H7 (cell line): Measurements from ENCODE around the gene ST8SIA6. TPM values are rescaled to one million over a fixed set of nuclear protein-coding genes. Genes with fewer than 3 reads are reported as not detected.
A peak's percentile ranks its signal among the peaks of the same experiment; 100 is the strongest.
"Not testable (repeated sequence)": the region's sequence is repeated elsewhere in the genome, so short reads cannot be mapped to it uniquely, and the experiment has no call there.

Source experiments
- DNase-seq: peaks from one replicate; pipeline ENCODE4 v3.0.0; 2012
- H3K27me3 ChIP-seq: 2 replicates; pipeline ENCODE4 v1.6.0; 2011; ENCODE audit warnings: mild to moderate bottlenecking, low read length; ENCODE audit not compliant: control insufficient read depth, insufficient read depth
- H3K36me3 ChIP-seq: replicated peaks from 2 replicates; pipeline ENCODE4 v1.5.1; 2011; ENCODE audit warnings: low read length; ENCODE audit not compliant: control insufficient read depth, insufficient read depth
- H3K4me3 ChIP-seq: 2 replicates; pipeline ENCODE4 v1.5.1; 2011; ENCODE audit warnings: low read depth, mild to moderate bottlenecking, control low read depth, low read length, moderate library complexity; ENCODE audit not compliant: insufficient read depth
- total RNA-seq: library from RNA; depleted of rRNA; stranded (reverse); fragments of >200 nt; shearing (Covaris generic); gene quantifications from 2 replicates; pipeline ENCODE4 v1.2.3, GENCODE V29; 2014; rRNA removed

Gene ST8SIA6
- 1.8 and 2.9 TPM in 2 replicates for total RNA-seq

- DNase-seq = peak; percentile 83
- Histone ChIP-seq H3K36me3 (no peaks in the 10 kb centered on the region; the same call in 1 of the 2 replicates), H3K4me3 (peak within 1 kb of the TSS; percentile 67), H3K27me3 (peaks cover 26% of the 10 kb centered on the region)
These were observed at the start of gene ST8SIA6 for GRCh38 chr10:17454161-17455014. TSS of gene ST8SIA6 (minus strand) at chr10:17454595. CDS start at chr10:17454255, 340 bp downstream.

- no peak for DNase-seq
- Histone ChIP-seq H3K36me3 (no peaks in the 10 kb centered on the region), H3K27me3 (no peaks in the 10 kb centered on the region)
These were observed 49.4 kb upstream of the ST8SIA6 start for GRCh38 chr10:17503795-17504194.

GRCh38 chr10:17502814-17503213 lies 48.4 kb upstream of the ST8SIA6 start:
- Histone ChIP-seq H3K36me3 (no peaks in the 10 kb centered on the region), H3K4me3 (no peak overlapping the region), H3K27me3 (no peaks in the 10 kb centered on the region)
- DNase-seq = no peak

More at GRCh38 chr10:17503795-17504194, 49.4 kb upstream of the ST8SIA6 start:
- H3K4me3 ChIP-seq = no peak overlapping the region

GRCh38 chr10:17499014-17499413 lies 44.6 kb upstream of the ST8SIA6 start:
- not testable (repeated sequence) for H3K27me3 ChIP-seq, H3K36me3 ChIP-seq, H3K4me3 ChIP-seq, DNase-seq

GRCh38 chr10:17497446-17498030 lies 43.1 kb upstream of the ST8SIA6 start:
- DNase-seq = no peak
- no peak overlapping the region for H3K4me3 ChIP-seq

GRCh38 chr10:17494626-17495260 lies 40.3 kb upstream of the ST8SIA6 start:
- Histone ChIP-seq H3K27me3 (no peaks in the 10 kb centered on the region), H3K36me3 (no peaks in the 10 kb centered on the region), H3K4me3 (no peak overlapping the region)
- no peak for DNase-seq

More at GRCh38 chr10:17497446-17498030, 43.1 kb upstream of the ST8SIA6 start:
- Histone ChIP-seq H3K36me3 (no peaks in the 10 kb centered on the region), H3K27me3 (no peaks in the 10 kb centered on the region)

GRCh38 chr10:17488848-17489247 lies 34.5 kb upstream of the ST8SIA6 start:
- Histone ChIP-seq H3K36me3 (no peaks in the 10 kb centered on the region), H3K4me3 (no peak overlapping the region), H3K27me3 (no peaks in the 10 kb centered on the region)
- DNase-seq = no peak

- H3K36me3 ChIP-seq = no peaks in the 10 kb centered on the region
- no peak for DNase-seq
- H3K27me3 ChIP-seq = no peaks in the 10 kb centered on the region
- no peak overlapping the region for H3K4me3 ChIP-seq
These were observed 28.7 kb upstream of the ST8SIA6 start for GRCh38 chr10:17483079-17483478.

GRCh38 chr10:17479822-17480221 lies 25.4 kb upstream of the ST8SIA6 start:
- DNase-seq = no peak
- Histone ChIP-seq H3K36me3 (no peaks in the 10 kb centered on the region), H3K4me3 (no peak overlapping the region), H3K27me3 (no peaks in the 10 kb centered on the region)

- no peak for DNase-seq
- no peak overlapping the region for H3K4me3 ChIP-seq
- H3K27me3 ChIP-seq = no peaks in the 10 kb centered on the region
- H3K36me3 ChIP-seq = no peaks in the 10 kb centered on the region
These were observed 24.7 kb upstream of the ST8SIA6 start for GRCh38 chr10:17479015-17479615.

GRCh38 chr10:17476073-17476472 lies 21.7 kb upstream of the ST8SIA6 start:
- Histone ChIP-seq H3K27me3 (no peaks in the 10 kb centered on the region), H3K36me3 (no peaks in the 10 kb centered on the region), H3K4me3 (no peak overlapping the region)
- DNase-seq = no peak

GRCh38 chr10:17475661-17476060 lies 21.3 kb upstream of the ST8SIA6 start:
- no peak overlapping the region for H3K4me3 ChIP-seq
- no peaks in the 10 kb centered on the region for H3K27me3 ChIP-seq
- H3K36me3 ChIP-seq = no peaks in the 10 kb centered on the region
- no peak for DNase-seq

- no peak for DNase-seq
- no peaks in the 10 kb centered on the region for H3K27me3 ChIP-seq
- no peak overlapping the region for H3K4me3 ChIP-seq
- H3K36me3 ChIP-seq = no peaks in the 10 kb centered on the region
These were observed 20.4 kb upstream of the ST8SIA6 start for GRCh38 chr10:17474595-17475323.
